Central memory CD4-positive, alpha-beta T cell (primary cell): ENCODE data around the gene C22orf39.
"Not testable (repeated sequence)": the region's sequence is repeated elsewhere in the genome, so short reads cannot be mapped to it uniquely, and the experiment has no call there.

Source experiments
- DNase-seq: peaks from one replicate; pipeline ENCODE4 v3.0.0; 2022

Gene C22orf39

DNA sequence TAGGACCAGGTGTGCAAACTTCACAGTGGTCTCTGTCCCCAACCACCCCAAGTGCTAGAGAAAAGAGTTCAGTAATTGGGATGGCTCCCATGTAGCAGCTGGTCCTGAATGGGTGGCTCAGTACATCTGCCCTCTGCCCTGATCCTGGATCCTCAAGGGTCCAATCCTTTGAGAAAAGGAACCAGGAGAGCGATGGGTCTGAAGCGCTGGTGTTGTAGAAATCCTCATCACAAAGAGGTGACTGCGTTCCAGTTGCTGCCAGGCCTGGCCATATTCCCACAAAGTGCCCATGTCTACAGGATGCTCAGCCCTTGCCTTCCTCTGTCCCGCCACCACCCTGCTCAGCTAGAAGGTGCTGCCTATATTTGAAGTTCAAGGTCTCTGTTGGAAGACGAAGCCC is 6.2 kb upstream of the C22orf39 start:
- DNase-seq, result no peak

DNA sequence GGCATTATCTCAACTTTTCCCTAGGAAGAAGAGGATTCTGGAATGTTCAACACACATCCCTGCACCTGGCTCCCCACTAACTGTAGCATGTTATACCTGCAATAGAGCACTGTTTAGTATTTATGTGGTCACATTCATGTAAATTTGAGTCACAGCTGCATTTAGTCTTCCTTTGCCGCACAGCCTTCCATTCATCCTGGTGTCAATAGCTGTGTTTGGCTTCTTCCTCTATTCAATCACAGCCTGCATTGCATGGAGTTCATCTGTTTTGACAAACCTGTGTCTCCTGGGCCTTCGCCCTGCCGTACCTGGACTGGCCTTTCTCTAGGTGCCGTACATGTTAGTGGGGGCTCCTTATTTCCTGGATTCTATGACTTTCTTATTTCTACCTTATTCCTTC is 4.1 kb upstream of the C22orf39 start:
- DNase-seq, result no peak

GRCh38 chr22:19450363-19451175 is 3.1 kb upstream of the C22orf39 start:
- DNase-seq, result no peak

DNA sequence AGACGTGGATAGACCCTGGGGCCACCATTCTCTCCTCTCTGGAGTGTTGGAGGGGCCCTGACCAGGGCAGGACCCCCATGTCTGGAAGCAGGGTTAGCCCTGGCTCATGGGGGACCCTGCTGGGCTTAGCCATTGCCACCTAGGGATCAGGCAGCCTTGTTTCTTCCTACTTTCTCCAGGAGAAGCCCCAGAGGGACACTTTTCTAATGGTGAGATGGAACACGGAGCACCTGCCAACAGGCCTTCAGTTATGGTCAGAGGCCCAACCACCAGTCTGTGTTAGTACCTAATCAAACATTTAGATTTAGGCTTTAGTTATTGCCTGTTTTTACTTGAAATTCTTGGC is 1.9 kb upstream of the C22orf39 start:
- no peak for DNase-seq

DNA sequence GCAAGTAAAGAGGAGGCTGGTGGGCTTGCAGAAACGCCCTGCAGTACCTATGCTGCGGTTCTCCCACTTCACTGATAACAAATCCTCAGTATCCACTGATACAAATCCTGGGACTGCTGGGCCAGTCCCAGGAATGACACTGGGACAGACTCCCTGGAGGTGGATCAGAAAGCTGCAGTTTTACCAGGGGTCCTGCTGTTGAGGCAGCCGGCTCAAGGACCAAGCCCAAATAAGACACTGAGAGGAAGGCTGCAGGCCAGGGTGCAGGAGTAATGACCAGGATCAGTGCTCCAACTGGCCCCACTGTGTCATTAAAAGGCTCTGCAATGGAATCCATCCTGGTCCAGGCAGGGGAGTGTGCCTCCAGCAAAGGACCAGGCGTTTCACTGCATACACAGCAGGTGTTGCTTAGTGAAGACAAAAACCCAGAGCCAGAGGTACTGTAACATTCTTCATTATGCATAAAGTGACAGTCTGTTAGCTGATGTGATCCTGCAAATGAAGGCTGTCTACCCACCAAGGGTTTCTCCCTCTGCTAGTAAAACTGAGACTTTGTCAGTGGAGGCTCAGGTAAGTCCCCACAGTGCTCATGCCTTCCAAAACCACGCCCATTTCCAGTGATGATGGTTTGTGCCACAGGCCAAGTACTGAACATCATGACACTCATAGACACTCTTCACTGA is 1.4 kb upstream of the C22orf39 start:
- DNase-seq, result no peak

GRCh38 chr22:19448076-19448607 is 631 bp upstream of the C22orf39 start:
- DNase-seq, result no peak

GRCh38 chr22:19446603-19447329 is 745 bp downstream of the C22orf39 start:
- no peak for DNase-seq

DNA sequence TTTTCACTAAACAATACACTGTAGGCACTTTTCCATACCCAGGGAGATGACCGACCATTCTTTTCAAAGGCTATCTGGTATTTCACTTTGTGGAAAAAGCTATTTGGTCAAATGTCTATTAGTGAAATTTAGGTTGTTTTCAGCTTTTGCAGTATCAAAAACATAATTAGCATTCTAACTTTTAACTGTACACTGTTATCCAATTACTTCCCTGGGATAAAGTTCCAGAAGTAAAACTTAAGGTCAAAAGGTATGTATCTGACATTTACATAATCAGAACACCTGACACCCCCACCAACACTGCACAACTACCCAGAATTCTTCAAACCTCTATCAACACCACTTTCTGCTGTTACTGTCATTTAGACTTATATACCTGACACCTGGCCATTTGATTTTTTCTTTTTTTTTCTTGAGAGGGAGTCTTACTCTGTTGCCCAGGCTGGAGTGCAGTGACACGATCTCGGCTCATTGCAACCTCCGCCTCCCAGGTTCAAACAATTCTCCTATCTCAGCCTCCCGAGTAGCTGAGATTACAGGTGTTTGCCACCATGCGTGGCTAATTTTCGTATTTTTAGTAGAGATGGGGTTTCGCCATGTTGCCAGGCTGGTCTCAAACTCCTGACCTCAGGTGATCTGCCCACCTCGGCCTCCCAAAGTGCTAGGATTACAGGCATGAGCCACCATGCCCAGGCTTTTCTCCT is 2.1 kb downstream of the C22orf39 start:
- not testable (repeated sequence) for DNase-seq

- no peak for DNase-seq
These were observed 3.8 kb downstream of the C22orf39 start for GRCh38 chr22:19443544-19444211.

GRCh38 chr22:19442166-19442565 is 5.3 kb downstream of the C22orf39 start:
- DNase-seq, result no peak

- DNase-seq, result no peak
These were observed 6.9 kb downstream of the C22orf39 start for GRCh38 chr22:19440411-19441195.

DNA sequence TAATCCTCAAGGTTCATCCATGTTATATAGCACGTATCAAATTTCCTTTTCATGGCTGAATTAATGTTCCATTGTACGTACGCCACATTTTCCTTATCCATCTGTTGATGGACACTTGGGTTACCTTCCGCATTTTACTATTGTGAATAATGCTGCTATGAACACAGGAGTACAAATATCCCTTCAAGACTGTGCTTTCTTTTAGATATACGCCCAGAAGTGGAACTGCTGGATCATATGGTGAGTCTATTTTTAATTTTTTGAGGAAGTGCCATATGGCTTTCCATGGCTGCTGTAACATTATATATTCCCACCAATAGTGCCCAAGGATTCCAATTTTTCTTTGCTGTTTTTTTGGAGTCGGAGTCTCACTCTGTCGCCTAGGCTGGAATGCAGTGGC is 9.2 kb downstream of the C22orf39 start:
- DNase-seq, result no peak

- not testable (repeated sequence) for DNase-seq
These were observed 10.9 kb downstream of the C22orf39 start for GRCh38 chr22:19436444-19437161.

DNA sequence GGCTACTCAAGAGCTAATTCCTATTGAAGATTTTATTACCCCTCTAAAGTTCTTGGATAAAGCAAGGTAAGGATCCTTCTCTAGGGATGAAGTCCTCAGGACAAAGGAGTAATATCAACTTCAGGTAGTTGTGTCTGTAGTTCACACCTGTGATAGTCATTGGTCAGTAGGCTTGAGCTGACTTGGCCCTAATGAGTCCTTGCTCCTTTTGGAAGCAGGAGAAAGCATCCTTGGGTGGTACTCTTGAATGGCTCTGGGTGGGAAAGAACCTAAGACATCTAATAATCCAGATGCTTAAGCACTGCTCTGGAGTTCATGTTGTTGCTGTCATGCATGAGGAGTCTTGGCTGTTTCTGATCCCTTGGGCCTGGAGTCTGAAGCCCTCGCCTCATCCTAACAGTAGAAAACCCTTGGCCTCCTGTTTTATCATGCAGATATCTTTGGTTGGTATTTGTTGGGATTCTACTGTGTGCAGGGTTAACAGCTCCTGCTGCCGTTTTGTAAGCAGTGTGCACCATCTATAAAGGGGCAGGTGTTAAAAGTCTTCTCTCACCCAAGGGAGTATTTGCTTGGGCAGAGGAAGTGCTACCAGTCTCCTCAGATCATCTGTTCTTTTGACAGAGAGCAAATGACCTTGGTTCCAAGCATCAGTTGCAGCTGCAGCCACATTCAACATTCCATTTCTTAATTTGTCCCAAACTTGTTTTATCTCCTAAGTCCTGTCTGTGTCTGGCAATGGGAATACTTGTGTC is 12.5 kb downstream of the C22orf39 start:
- no peak for DNase-seq

DNA sequence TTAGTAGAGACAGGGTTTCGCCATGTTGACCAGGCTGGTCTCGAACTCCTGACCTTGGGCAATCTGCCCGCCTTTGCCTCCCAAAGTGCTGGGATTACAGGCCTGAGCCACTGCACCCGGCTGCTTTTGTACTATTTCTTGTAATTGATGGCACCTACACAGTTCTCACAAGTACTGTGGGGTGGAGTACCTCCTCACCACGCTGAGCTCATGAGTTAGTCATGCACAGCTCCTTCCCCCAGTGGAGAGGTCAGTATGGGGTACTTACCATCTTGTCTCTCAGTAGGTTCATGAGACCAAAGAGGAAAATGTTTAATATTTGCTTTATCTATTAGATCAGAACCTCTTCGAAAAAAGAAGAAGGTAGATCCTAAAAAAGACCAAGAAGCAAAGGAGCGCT is 13.1 kb downstream of the C22orf39 start:
- DNase-seq, result no peak

GRCh38 chr22:19432133-19432851 is 15.2 kb downstream of the C22orf39 start, which contains the start of gene MRPL40:
MRPL40 (plus strand) TSS chr22:19432545; CDS start chr22:19432555, 10 bp downstream.
- peak; percentile 78 for DNase-seq

GRCh38 chr22:19431649-19432132 is 15.8 kb downstream of the C22orf39 start, which contains the start of gene HIRA:
HIRA (minus strand) TSS chr22:19431733; CDS start chr22:19431476, 257 bp downstream.
- peak; percentile 83 for DNase-seq

DNA sequence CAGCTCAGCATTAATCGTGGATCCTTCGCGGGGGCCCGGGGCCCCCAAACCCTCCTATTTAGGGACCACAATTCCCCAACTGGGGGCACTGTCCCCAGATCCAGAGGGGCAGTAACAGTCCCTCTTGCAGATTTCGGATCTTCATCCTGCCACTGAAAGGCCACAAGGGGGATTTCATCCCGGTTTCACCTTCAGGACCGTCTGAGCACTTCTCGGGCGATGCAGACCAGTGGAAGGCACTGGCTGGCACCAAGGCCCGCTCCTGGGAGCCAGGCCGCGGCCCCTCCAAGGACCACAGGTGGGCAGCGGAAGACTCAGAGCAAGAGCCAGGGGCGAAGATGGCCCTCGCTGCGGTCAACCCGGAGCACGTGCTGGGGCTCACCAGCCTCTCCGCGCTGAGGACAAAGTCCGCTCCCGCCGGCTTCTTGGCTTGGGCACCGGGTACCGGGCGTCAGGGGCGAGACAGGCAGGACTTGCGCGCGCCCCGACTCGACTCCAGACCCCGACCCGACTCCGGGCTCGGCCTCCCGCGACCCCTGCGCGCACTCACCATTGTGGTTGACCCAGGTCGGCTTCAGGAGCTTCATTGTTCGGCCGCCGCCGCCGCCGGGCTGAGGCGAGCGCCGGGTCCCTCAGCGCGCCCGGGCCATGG is 16.5 kb downstream of the C22orf39 start:
- DNase-seq, result no peak
